ENCODE results near the gene DPP6.

The DPP6 gene

GRCh38 chr7:154859747-154860620 is 807.8 kb downstream of the DPP6 start:
- no peak for DNase-seq (ENCODE audit: low spot score)

GRCh38 chr7:154860621-154861375 is 808.6 kb downstream of the DPP6 start:
- DNase-seq (ENCODE audit: low spot score): no peak

GRCh38 chr7:154861589-154861988 is 809.4 kb downstream of the DPP6 start:
- DNase-seq (ENCODE audit: low spot score): no peak

GRCh38 chr7:154862153-154862791 is 810.1 kb downstream of the DPP6 start:
- DNase-seq (ENCODE audit: low spot score): no peak

- DNase-seq (ENCODE audit: low spot score): no peak
These were observed 811.7 kb downstream of the DPP6 start for GRCh38 chr7:154863766-154864522.

- DNase-seq (ENCODE audit: low spot score): no peak
These were observed 812.3 kb downstream of the DPP6 start for GRCh38 chr7:154864523-154864891.

- no peak for DNase-seq (ENCODE audit: low spot score)
These were observed 813.9 kb downstream of the DPP6 start for GRCh38 chr7:154865984-154866685.

GRCh38 chr7:154867068-154867467 is 814.9 kb downstream of the DPP6 start:
- DNase-seq (ENCODE audit: low spot score): no peak

- DNase-seq (ENCODE audit: low spot score): no peak
These were observed 816.7 kb downstream of the DPP6 start for GRCh38 chr7:154868921-154869320.

GRCh38 chr7:154869436-154869835 is 817.2 kb downstream of the DPP6 start:
- no peak for DNase-seq (ENCODE audit: low spot score)

GRCh38 chr7:154871507-154871906 is 819.3 kb downstream of the DPP6 start:
- peak; percentile 51 for DNase-seq (ENCODE audit: low spot score)

GRCh38 chr7:154871928-154872750 is 819.9 kb downstream of the DPP6 start:
- no peak for DNase-seq (ENCODE audit: low spot score)

GRCh38 chr7:154872811-154873499 is 820.8 kb downstream of the DPP6 start:
- DNase-seq (ENCODE audit: low spot score): no peak

GRCh38 chr7:154873500-154874121 is 821.4 kb downstream of the DPP6 start:
- no peak for DNase-seq (ENCODE audit: low spot score)

GRCh38 chr7:154874409-154875113 is 822.4 kb downstream of the DPP6 start:
- DNase-seq (ENCODE audit: low spot score): no peak

GRCh38 chr7:154875297-154875696 is 823.1 kb downstream of the DPP6 start:
- no peak for DNase-seq (ENCODE audit: low spot score)

- DNase-seq (ENCODE audit: low spot score): no peak
These were observed 824.3 kb downstream of the DPP6 start for GRCh38 chr7:154876516-154876915.

- no peak for DNase-seq (ENCODE audit: low spot score)
These were observed 824.8 kb downstream of the DPP6 start for GRCh38 chr7:154877031-154877430.

- DNase-seq (ENCODE audit: low spot score): no peak
These were observed 827.4 kb downstream of the DPP6 start for GRCh38 chr7:154879629-154880028.

Data from Ammon's horn (tissue), 1 donor.